Osteoblast (primary cell): ENCODE measurements around the gene AMOTL2. TPM values are rescaled to one million over a fixed set of nuclear protein-coding genes. Genes with fewer than 3 reads are reported as not detected.

Experiments used
- DNase-seq: peaks from one replicate; pipeline ENCODE4 v3.0.0; 2011; ENCODE audit warnings: low spot score, mixed read lengths; ENCODE audit not compliant: insufficient read length; ENCODE audit errors: missing footprints
- H2AFZ ChIP-seq: 2 replicates; pipeline ENCODE4 v1.6.0; 2011; ENCODE audit warnings: mild to moderate bottlenecking, low read length
- H3K27ac ChIP-seq: 2 replicates; pipeline ENCODE4 v1.5.1; 2011; ENCODE audit warnings: mild to moderate bottlenecking, low read depth, low read length, moderate library complexity
- H3K27me3 ChIP-seq: 2 replicates; pipeline ENCODE4 v1.6.0; 2012; ENCODE audit warnings: mild to moderate bottlenecking, control low read depth, inconsistent platforms, low read length, moderate library complexity; ENCODE audit not compliant: insufficient read depth
- H3K36me3 ChIP-seq: 2 replicates; pipeline ENCODE4 v1.5.1; 2011; ENCODE audit warnings: mild to moderate bottlenecking, low read length, control low read depth, moderate library complexity; ENCODE audit not compliant: insufficient read depth
- H3K4me1 ChIP-seq: 2 replicates; pipeline ENCODE4 v1.5.1; 2011; ENCODE audit warnings: mild to moderate bottlenecking, low read length, control low read depth, moderate library complexity; ENCODE audit not compliant: insufficient read depth
- H3K4me2 ChIP-seq: 2 replicates; pipeline ENCODE4 v1.6.0; 2011; ENCODE audit warnings: mild to moderate bottlenecking, low read length; ENCODE audit not compliant: insufficient read depth
- H3K4me3 ChIP-seq: fragments of 200-600 bp; sonication (generic); 3 replicates; pipeline ENCODE4 v1.5.1; 2012; ENCODE audit warnings: mild to moderate bottlenecking, low read length, inconsistent platforms; ENCODE audit not compliant: insufficient read depth
- H3K79me2 ChIP-seq: 2 replicates; pipeline ENCODE4 v1.6.0; 2012; ENCODE audit warnings: mild to moderate bottlenecking, low read length, control low read depth, inconsistent platforms; ENCODE audit not compliant: insufficient read depth
- H3K9me3 ChIP-seq: 2 replicates; pipeline ENCODE4 v1.5.1; 2011; ENCODE audit warnings: low read depth, low read length, control low read depth
- H4K20me1 ChIP-seq: 2 replicates; pipeline ENCODE4 v1.6.0; 2012; ENCODE audit warnings: mild to moderate bottlenecking, low read length, control low read depth; ENCODE audit not compliant: insufficient read depth
- total RNA-seq: library from RNA; depleted of rRNA; stranded (reverse); fragments of >200 nt; gene quantifications from 2 replicates; pipeline ENCODE4 v1.2.3, GENCODE V29; 2012
- TF ChIP-seq, protein P1 (sequence below): IDR thresholded peaks from 2 replicates; pipeline ENCODE4 v1.5.1; 2011; ENCODE audit warnings: mild to moderate bottlenecking, low read depth, low read length, moderate library complexity; ENCODE audit errors: extremely low read depth

The AMOTL2 gene
- total RNA-seq, 1 donor = 300 TPM

DNA sequence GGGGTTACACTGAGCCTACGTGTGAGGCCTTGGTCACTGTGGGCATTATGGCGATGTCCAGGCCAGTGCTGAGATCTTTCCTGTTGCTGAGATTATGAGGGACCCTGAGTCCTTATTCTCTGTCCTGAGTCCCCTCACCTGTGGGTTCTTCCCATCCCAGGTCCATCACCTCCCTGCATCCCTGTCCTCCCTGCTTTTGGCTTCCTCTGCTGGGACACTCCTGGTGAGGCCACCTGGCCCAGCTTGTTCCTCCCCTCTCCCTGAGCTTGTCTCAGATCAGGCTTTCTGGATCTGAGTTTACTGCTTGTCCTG is 36.1 kb downstream of the AMOTL2 start:
- TF ChIP-seq, protein P1, sequence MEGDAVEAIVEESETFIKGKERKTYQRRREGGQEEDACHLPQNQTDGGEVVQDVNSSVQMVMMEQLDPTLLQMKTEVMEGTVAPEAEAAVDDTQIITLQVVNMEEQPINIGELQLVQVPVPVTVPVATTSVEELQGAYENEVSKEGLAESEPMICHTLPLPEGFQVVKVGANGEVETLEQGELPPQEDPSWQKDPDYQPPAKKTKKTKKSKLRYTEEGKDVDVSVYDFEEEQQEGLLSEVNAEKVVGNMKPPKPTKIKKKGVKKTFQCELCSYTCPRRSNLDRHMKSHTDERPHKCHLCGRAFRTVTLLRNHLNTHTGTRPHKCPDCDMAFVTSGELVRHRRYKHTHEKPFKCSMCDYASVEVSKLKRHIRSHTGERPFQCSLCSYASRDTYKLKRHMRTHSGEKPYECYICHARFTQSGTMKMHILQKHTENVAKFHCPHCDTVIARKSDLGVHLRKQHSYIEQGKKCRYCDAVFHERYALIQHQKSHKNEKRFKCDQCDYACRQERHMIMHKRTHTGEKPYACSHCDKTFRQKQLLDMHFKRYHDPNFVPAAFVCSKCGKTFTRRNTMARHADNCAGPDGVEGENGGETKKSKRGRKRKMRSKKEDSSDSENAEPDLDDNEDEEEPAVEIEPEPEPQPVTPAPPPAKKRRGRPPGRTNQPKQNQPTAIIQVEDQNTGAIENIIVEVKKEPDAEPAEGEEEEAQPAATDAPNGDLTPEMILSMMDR = no peak
- Histone ChIP-seq H3K27ac (no peak overlapping the region), H3K27me3 (no peaks in the 10 kb centered on the region), H4K20me1 (no peaks in the 10 kb centered on the region), H3K4me2 (no peak overlapping the region), H2AFZ (no peak overlapping the region), H3K36me3 (no peaks in the 10 kb centered on the region), H3K9me3 (no peaks in the 10 kb centered on the region), H3K4me3 (no peak overlapping the region), H3K79me2 (no peaks in the 10 kb centered on the region), H3K4me1 (peaks cover 59% of the 10 kb centered on the region)
- DNase-seq = no peak

GRCh38 chr3:134337511-134338200 is 36.6 kb downstream of the AMOTL2 start:
- DNase-seq = no peak
- H3K27ac ChIP-seq = no peak overlapping the region
- H3K79me2 ChIP-seq = no peaks in the 10 kb centered on the region
- TF ChIP-seq, protein P1 = peak; percentile 11
- H2AFZ ChIP-seq = no peak overlapping the region
- no peaks in the 10 kb centered on the region for H3K27me3 ChIP-seq
- H3K4me1 ChIP-seq = peaks cover 64% of the 10 kb centered on the region
- H3K4me3 ChIP-seq = no peak overlapping the region
- no peak overlapping the region for H3K4me2 ChIP-seq
- H3K36me3 ChIP-seq = no peaks in the 10 kb centered on the region
- no peaks in the 10 kb centered on the region for H4K20me1 ChIP-seq
- H3K9me3 ChIP-seq = no peaks in the 10 kb centered on the region

GRCh38 chr3:134337071-134337482 is 37.2 kb downstream of the AMOTL2 start:
- no peaks in the 10 kb centered on the region for H3K9me3 ChIP-seq
- no peak overlapping the region for H3K27ac ChIP-seq
- H3K4me3 ChIP-seq = no peak overlapping the region
- H4K20me1 ChIP-seq = no peaks in the 10 kb centered on the region
- TF ChIP-seq, protein P1 = no peak
- H3K4me1 ChIP-seq = peaks cover 70% of the 10 kb centered on the region
- no peaks in the 10 kb centered on the region for H3K27me3 ChIP-seq
- H3K79me2 ChIP-seq = no peaks in the 10 kb centered on the region
- no peaks in the 10 kb centered on the region for H3K36me3 ChIP-seq
- no peak overlapping the region for H2AFZ ChIP-seq
- no peak for DNase-seq
- peak overlapping the region; percentile 27 for H3K4me2 ChIP-seq

DNA sequence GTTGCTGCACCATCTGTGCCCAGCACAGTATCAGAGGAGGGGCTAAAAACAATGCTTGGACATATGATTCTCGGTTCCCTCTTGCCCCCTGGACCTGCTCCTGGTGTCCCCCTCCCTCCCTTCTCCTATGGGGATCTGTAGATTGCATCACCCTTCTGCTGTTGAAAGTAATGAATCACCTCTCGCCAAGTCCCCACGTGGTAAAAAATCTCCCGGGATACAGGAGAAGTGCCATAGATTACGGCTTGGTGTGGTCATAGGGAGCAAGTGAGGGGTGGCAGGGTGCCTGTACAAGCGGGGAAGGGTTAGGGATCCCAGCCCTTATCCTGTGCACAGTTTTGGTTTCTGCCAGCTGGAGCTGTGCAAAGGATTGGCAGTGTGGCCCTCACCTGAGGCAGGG is 37.7 kb downstream of the AMOTL2 start:
- peaks cover 75% of the 10 kb centered on the region for H3K4me1 ChIP-seq
- peak overlapping the region; percentile 27 for H3K4me2 ChIP-seq
- peak overlapping the region; percentile 62 for H3K27ac ChIP-seq
- no peaks in the 10 kb centered on the region for H4K20me1 ChIP-seq
- H3K9me3 ChIP-seq = no peaks in the 10 kb centered on the region
- TF ChIP-seq, protein P1 = no peak
- no peaks in the 10 kb centered on the region for H3K36me3 ChIP-seq
- no peak overlapping the region for H3K4me3 ChIP-seq
- no peaks in the 10 kb centered on the region for H3K79me2 ChIP-seq
- DNase-seq = peak; percentile 95
- H2AFZ ChIP-seq = no peak overlapping the region
- H3K27me3 ChIP-seq = no peaks in the 10 kb centered on the region
